GM18499 (cell line): Measurements from ENCODE around the gene SLC26A6.

ENCODE experiments used
- ATAC-seq: cut with Tn5 transposase; IDR thresholded peaks from one replicate; pipeline ENCODE4 v1.9.1; 2021; ENCODE audit warnings: moderate number of reproducible peaks; ENCODE audit not compliant: insufficient read depth, unreplicated experiment

SLC26A6 gene

GRCh38 chr3:48662145-48662752 lies 27.0 kb upstream of the SLC26A6 start:
- ATAC-seq = no peak

- no peak for ATAC-seq
Observed at GRCh38 chr3:48661501-48662144, 26.4 kb upstream of the SLC26A6 start.

- no peak for ATAC-seq
Observed at GRCh38 chr3:48660800-48661400, 25.6 kb upstream of the SLC26A6 start.

GRCh38 chr3:48656841-48657281 lies 21.6 kb upstream of the SLC26A6 start:
- no peak for ATAC-seq

- ATAC-seq = no peak
Observed at GRCh38 chr3:48656061-48656840, 21.0 kb upstream of the SLC26A6 start.

GRCh38 chr3:48655606-48656005 lies 20.3 kb upstream of the SLC26A6 start:
- ATAC-seq = no peak

- ATAC-seq = no peak
Observed at GRCh38 chr3:48655063-48655462, 19.8 kb upstream of the SLC26A6 start.

GRCh38 chr3:48652923-48653715 lies 17.9 kb upstream of the SLC26A6 start:
- no peak for ATAC-seq

GRCh38 chr3:48651771-48652170 lies 16.5 kb upstream of the SLC26A6 start:
- no peak for ATAC-seq

GRCh38 chr3:48650723-48651122 lies 15.5 kb upstream of the SLC26A6 start:
- no peak for ATAC-seq

- no peak for ATAC-seq
Observed at GRCh38 chr3:48648188-48648850, 13.1 kb upstream of the SLC26A6 start.

- no peak for ATAC-seq
Observed at GRCh38 chr3:48647714-48648113, 12.5 kb upstream of the SLC26A6 start.

- no peak for ATAC-seq
Observed at GRCh38 chr3:48644898-48645760, 9.9 kb upstream of the SLC26A6 start.

- ATAC-seq = no peak
Observed at GRCh38 chr3:48642605-48643004, 7.3 kb upstream of the SLC26A6 start.

- no peak for ATAC-seq
Observed at GRCh38 chr3:48641396-48641795, 6.1 kb upstream of the SLC26A6 start.

GRCh38 chr3:48639944-48640606 lies 4.8 kb upstream of the SLC26A6 start:
- no peak for ATAC-seq

GRCh38 chr3:48637305-48637704 lies 2.0 kb upstream of the SLC26A6 start:
- ATAC-seq = no peak

GRCh38 chr3:48636149-48636655 lies 941 bp upstream of the SLC26A6 start:
- ATAC-seq = no peak
